Neural progenitor cell (in vitro differentiated cells): ENCODE measurements around the gene ATXN1. TPM values are rescaled to one million over a fixed set of nuclear protein-coding genes. Genes with fewer than 3 reads are reported as not detected.

Experiments
- DNase-seq: peaks from one replicate; pipeline ENCODE4 v3.0.0-alpha.2; 2016; ENCODE audit warnings: low spot score
- H2AFZ ChIP-seq: fragments of 200-600 bp; sonication (generic); replicated peaks from 2 replicates; pipeline ENCODE4 v1.6.1; 2016; ENCODE audit warnings: antibody characterized with exemption
- H3F3A ChIP-seq: fragments of 200-600 bp; sonication (generic); 2 replicates; pipeline ENCODE4 v1.6.1; 2016; ENCODE audit warnings: antibody characterized with exemption, low read depth
- H3K27ac ChIP-seq: fragments of 200-600 bp; sonication (generic); 2 replicates; pipeline ENCODE4 v1.5.1; 2016; ENCODE audit warnings: mild to moderate bottlenecking
- H3K27me3 ChIP-seq: fragments of 200-600 bp; sonication (generic); 2 replicates; pipeline ENCODE4 v1.6.1; 2016; ENCODE audit warnings: mild to moderate bottlenecking, moderate library complexity
- H3K36me3 ChIP-seq: fragments of 200-600 bp; sonication (generic); 2 replicates; pipeline ENCODE4 v1.5.1; 2016
- H3K4me1 ChIP-seq: fragments of 200-600 bp; sonication (generic); 2 replicates; pipeline ENCODE4 v1.6.1; 2016; ENCODE audit warnings: mixed run types
- H3K4me2 ChIP-seq: fragments of 200-600 bp; sonication (generic); 2 replicates; pipeline ENCODE4 v1.6.1; 2016
- H3K4me3 ChIP-seq: fragments of 200-600 bp; sonication (generic); 2 replicates; pipeline ENCODE4 v1.5.1; 2016
- H3K79me2 ChIP-seq: fragments of 200-600 bp; sonication (generic); 2 replicates; pipeline ENCODE4 v1.6.1; 2016; ENCODE audit warnings: low read depth
- H3K9ac ChIP-seq: fragments of 200-600 bp; sonication (generic); 2 replicates; pipeline ENCODE4 v1.6.1; 2016
- H3K9me3 ChIP-seq: fragments of 200-600 bp; sonication (generic); 2 replicates; pipeline ENCODE4 v1.5.1; 2016; ENCODE audit warnings: low read depth
- H4K20me1 ChIP-seq: fragments of 200-600 bp; sonication (generic); 2 replicates; pipeline ENCODE4 v1.6.1; 2016; ENCODE audit warnings: low read depth
- H3K27ac Mint-ChIP-seq: 3 replicates; pipeline ENCODE4 v1.8.0; 2021; ENCODE audit warnings: mixed read lengths
- H3K27me3 Mint-ChIP-seq: 2 replicates; pipeline ENCODE4 v1.8.0; 2022; ENCODE audit warnings: low read depth, mild to moderate bottlenecking, inconsistent platforms, moderate library complexity, mixed read lengths; ENCODE audit not compliant: insufficient read depth
- H3K36me3 Mint-ChIP-seq: 3 replicates; pipeline ENCODE4 v1.8.0; 2021; ENCODE audit warnings: mixed read lengths
- H3K4me1 Mint-ChIP-seq: 3 replicates; pipeline ENCODE4 v1.8.0; 2021; ENCODE audit warnings: mixed read lengths
- H3K4me3 Mint-ChIP-seq: 3 replicates; pipeline ENCODE4 v1.8.0; 2021; ENCODE audit warnings: mild to moderate bottlenecking, moderate library complexity, mixed read lengths
- H3K9me3 Mint-ChIP-seq: 3 replicates; pipeline ENCODE4 v1.8.0; 2020; ENCODE audit warnings: mixed read lengths
- EZH2 ChIP-seq: fragments of 200-600 bp; sonication (generic); IDR thresholded peaks from 2 replicates; pipeline ENCODE4 v1.6.1; 2017; ENCODE audit warnings: antibody characterized with exemption, mild to moderate bottlenecking, moderate library complexity
- EZH2phosphoT487 ChIP-seq: fragments of 200-600 bp; sonication (generic); IDR thresholded peaks from 2 replicates; pipeline ENCODE4 v1.6.1; 2017; ENCODE audit warnings: antibody characterized with exemption
- total RNA-seq: library from RNA; depleted of rRNA; stranded (reverse); fragments of >200 nt; gene quantifications from 2 replicates; pipeline ENCODE4 v1.2.3, GENCODE V29; 2015; ENCODE audit warnings: low replicate concordance
- TF ChIP-seq, protein P1 (sequence below): fragments of 200-600 bp; sonication (generic); IDR thresholded peaks from 2 replicates; pipeline ENCODE4 v1.5.1; 2017; ENCODE audit warnings: antibody characterized with exemption, mild to moderate bottlenecking

The ATXN1 gene
- total RNA-seq, 1 donor from 2014 or later: 3.6 TPM

DNA sequence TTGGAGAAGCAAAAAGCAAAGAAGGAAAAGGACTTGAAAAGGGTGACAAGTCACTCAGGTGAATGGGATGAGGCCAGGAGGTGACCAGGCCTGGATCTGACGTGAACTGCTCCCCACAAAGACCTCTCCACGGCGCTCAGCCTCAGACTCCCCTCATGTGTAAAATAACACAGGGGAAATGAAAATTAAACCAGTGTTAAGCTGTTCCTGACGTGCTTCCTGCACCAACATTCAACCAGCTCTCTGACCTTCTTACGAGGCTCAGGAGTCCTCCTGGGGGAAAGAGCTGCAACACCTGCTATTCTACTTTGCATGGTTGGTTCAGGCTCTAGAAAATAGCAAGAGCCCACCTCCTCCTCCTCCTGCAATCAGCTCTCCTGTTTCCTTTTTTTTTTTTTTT lies 256.7 kb downstream of the ATXN1 start:
- H3K27me3 Mint-ChIP-seq: peaks cover 6% of the 10 kb centered on the region
- H3K27ac ChIP-seq: no peak overlapping the region
- H3K4me1 Mint-ChIP-seq: peaks cover 12% of the 10 kb centered on the region
- no peak overlapping the region for H2AFZ ChIP-seq
- H3K36me3 ChIP-seq: no peaks in the 10 kb centered on the region
- no peak overlapping the region for H3K4me3 Mint-ChIP-seq
- no peak overlapping the region for H3K27ac Mint-ChIP-seq
- DNase-seq: no peak
- no peaks in the 10 kb centered on the region for H4K20me1 ChIP-seq
- no peaks in the 10 kb centered on the region for H3K79me2 ChIP-seq
- peaks cover 2% of the 10 kb centered on the region for H3K9me3 Mint-ChIP-seq
- no peak for TF ChIP-seq EZH2phosphoT487
- TF ChIP-seq EZH2: no peak
- TF ChIP-seq, protein P1, sequence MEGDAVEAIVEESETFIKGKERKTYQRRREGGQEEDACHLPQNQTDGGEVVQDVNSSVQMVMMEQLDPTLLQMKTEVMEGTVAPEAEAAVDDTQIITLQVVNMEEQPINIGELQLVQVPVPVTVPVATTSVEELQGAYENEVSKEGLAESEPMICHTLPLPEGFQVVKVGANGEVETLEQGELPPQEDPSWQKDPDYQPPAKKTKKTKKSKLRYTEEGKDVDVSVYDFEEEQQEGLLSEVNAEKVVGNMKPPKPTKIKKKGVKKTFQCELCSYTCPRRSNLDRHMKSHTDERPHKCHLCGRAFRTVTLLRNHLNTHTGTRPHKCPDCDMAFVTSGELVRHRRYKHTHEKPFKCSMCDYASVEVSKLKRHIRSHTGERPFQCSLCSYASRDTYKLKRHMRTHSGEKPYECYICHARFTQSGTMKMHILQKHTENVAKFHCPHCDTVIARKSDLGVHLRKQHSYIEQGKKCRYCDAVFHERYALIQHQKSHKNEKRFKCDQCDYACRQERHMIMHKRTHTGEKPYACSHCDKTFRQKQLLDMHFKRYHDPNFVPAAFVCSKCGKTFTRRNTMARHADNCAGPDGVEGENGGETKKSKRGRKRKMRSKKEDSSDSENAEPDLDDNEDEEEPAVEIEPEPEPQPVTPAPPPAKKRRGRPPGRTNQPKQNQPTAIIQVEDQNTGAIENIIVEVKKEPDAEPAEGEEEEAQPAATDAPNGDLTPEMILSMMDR: no peak
- no peaks in the 10 kb centered on the region for H3F3A ChIP-seq
- no peak overlapping the region for H3K4me2 ChIP-seq
- H3K27me3 ChIP-seq: no peaks in the 10 kb centered on the region
- H3K36me3 Mint-ChIP-seq: no peaks in the 10 kb centered on the region
- peaks cover 13% of the 10 kb centered on the region for H3K4me1 ChIP-seq
- H3K4me3 ChIP-seq: no peak overlapping the region
- H3K9ac ChIP-seq: no peak overlapping the region
- H3K9me3 ChIP-seq: no peaks in the 10 kb centered on the region

GRCh38 chr6:16503970-16504415 lies 257.3 kb downstream of the ATXN1 start:
- no peak for DNase-seq
- Histone ChIP-seq H3K27ac (no peak overlapping the region), H3K9ac (no peak overlapping the region), H3F3A (no peaks in the 10 kb centered on the region), H3K4me3 (no peak overlapping the region), H3K9me3 (no peaks in the 10 kb centered on the region), H3K79me2 (no peaks in the 10 kb centered on the region), H3K4me1 (peaks cover 13% of the 10 kb centered on the region), H4K20me1 (no peaks in the 10 kb centered on the region), H3K27me3 (no peaks in the 10 kb centered on the region), H2AFZ (no peak overlapping the region), H3K36me3 (no peaks in the 10 kb centered on the region), H3K4me2 (no peak overlapping the region)
- Mint-ChIP-seq H3K36me3 (no peaks in the 10 kb centered on the region), H3K9me3 (peaks cover 5% of the 10 kb centered on the region), H3K4me1 (peaks cover 12% of the 10 kb centered on the region), H3K27ac (no peak overlapping the region), H3K27me3 (peaks cover 6% of the 10 kb centered on the region), H3K4me3 (no peak overlapping the region)
- no peak for TF ChIP-seq EZH2
- TF ChIP-seq, protein P1: no peak
- TF ChIP-seq EZH2phosphoT487: no peak

- Histone ChIP-seq H3K4me2 (no peak overlapping the region), H3K79me2 (no peaks in the 10 kb centered on the region), H3K4me1 (peaks cover 13% of the 10 kb centered on the region), H3K9me3 (no peaks in the 10 kb centered on the region), H3K27ac (no peak overlapping the region), H3K4me3 (no peak overlapping the region), H3K36me3 (no peaks in the 10 kb centered on the region), H3K9ac (no peak overlapping the region), H3K27me3 (no peaks in the 10 kb centered on the region), H4K20me1 (no peaks in the 10 kb centered on the region), H2AFZ (no peak overlapping the region), H3F3A (no peaks in the 10 kb centered on the region)
- H3K9me3 Mint-ChIP-seq: peaks cover 8% of the 10 kb centered on the region
- H3K36me3 Mint-ChIP-seq: no peaks in the 10 kb centered on the region
- TF ChIP-seq EZH2phosphoT487 (no peak), EZH2 (no peak)
- TF ChIP-seq, protein P1: no peak
- no peak overlapping the region for H3K4me3 Mint-ChIP-seq
- DNase-seq: no peak
- peaks cover 12% of the 10 kb centered on the region for H3K4me1 Mint-ChIP-seq
- H3K27me3 Mint-ChIP-seq: peaks cover 6% of the 10 kb centered on the region
- no peak overlapping the region for H3K27ac Mint-ChIP-seq
These were observed 258.0 kb downstream of the ATXN1 start for GRCh38 chr6:16503241-16503775.
